H9 (cell line): Measurements from ENCODE around the gene CFAP57. TPM values are rescaled to one million over a fixed set of nuclear protein-coding genes. Genes with fewer than 3 reads are reported as not detected.

Experiments used
- DNase-seq: peaks from one replicate; pipeline ENCODE4 v3.0.0-alpha.2; 2017
- H2AFZ ChIP-seq: one replicate; pipeline ENCODE4 v1.6.1; 2013; ENCODE audit warnings: mild to moderate bottlenecking, low read length, control low read depth, moderate library complexity
- H2AK5ac ChIP-seq: 2 replicates; pipeline ENCODE4 v1.6.1; 2013; ENCODE audit warnings: low read length, control low read depth, mixed read lengths; ENCODE audit not compliant: insufficient read length
- H2BK120ac ChIP-seq: one replicate; pipeline ENCODE4 v1.6.1; 2013; ENCODE audit warnings: low read depth, mild to moderate bottlenecking, low read length, control low read depth, inconsistent platforms; ENCODE audit not compliant: poor library complexity, severe bottlenecking
- H2BK12ac ChIP-seq: 2 replicates; pipeline ENCODE4 v1.6.1; 2013; ENCODE audit warnings: low read length, control low read depth, mixed read lengths, low read depth; ENCODE audit not compliant: insufficient read length
- H2BK15ac ChIP-seq: 2 replicates; pipeline ENCODE4 v1.6.1; 2013; ENCODE audit warnings: low read depth, low read length, control low read depth
- H2BK20ac ChIP-seq: one replicate; pipeline ENCODE4 v1.6.1; 2013; ENCODE audit warnings: low read depth, mild to moderate bottlenecking, low read length, control low read depth, inconsistent platforms; ENCODE audit not compliant: poor library complexity, severe bottlenecking
- H2BK5ac ChIP-seq: 2 replicates; pipeline ENCODE4 v1.6.1; 2013; ENCODE audit warnings: low read length, control low read depth, mixed read lengths; ENCODE audit not compliant: insufficient read length
- H3K14ac ChIP-seq: 2 replicates; pipeline ENCODE4 v1.6.1; 2013; ENCODE audit warnings: low read length, control low read depth; ENCODE audit not compliant: insufficient read depth
- H3K18ac ChIP-seq: 2 replicates; pipeline ENCODE4 v1.6.1; 2013; ENCODE audit warnings: low read depth, mild to moderate bottlenecking, mixed read lengths, low read length, control low read depth; ENCODE audit not compliant: insufficient read length
- H3K23ac ChIP-seq: 2 replicates; pipeline ENCODE4 v1.6.1; 2013; ENCODE audit warnings: low read length, control low read depth, mixed read lengths, low read depth; ENCODE audit not compliant: insufficient read length
- H3K23me2 ChIP-seq: 2 replicates; pipeline ENCODE4 v1.6.1; 2013; ENCODE audit warnings: low read depth, mild to moderate bottlenecking, mixed read lengths, low read length, control low read depth; ENCODE audit not compliant: insufficient read length, poor library complexity, severe bottlenecking
- H3K27ac ChIP-seq: 2 replicates; pipeline ENCODE4 v1.5.1; 2013; ENCODE audit warnings: low read length, control low read depth, mixed read lengths, low read depth; ENCODE audit not compliant: insufficient read length
- H3K27me3 ChIP-seq: 2 replicates; pipeline ENCODE4 v1.6.1; 2013; ENCODE audit warnings: low read length, control low read depth, inconsistent platforms; ENCODE audit not compliant: insufficient read depth
- H3K4ac ChIP-seq: 2 replicates; pipeline ENCODE4 v1.6.1; 2013; ENCODE audit warnings: low read depth, mild to moderate bottlenecking, control low read depth, inconsistent platforms, low read length, moderate library complexity
- H3K4me1 ChIP-seq: 2 replicates; pipeline ENCODE4 v1.6.1; 2013; ENCODE audit warnings: low read length, control low read depth, inconsistent platforms; ENCODE audit not compliant: insufficient read depth
- H3K4me2 ChIP-seq: 2 replicates; pipeline ENCODE4 v1.6.1; 2013; ENCODE audit warnings: low read length, control low read depth, mixed read lengths; ENCODE audit not compliant: insufficient read length, insufficient read depth
- H3K56ac ChIP-seq: 2 replicates; pipeline ENCODE4 v1.6.1; 2013; ENCODE audit warnings: low read depth, mild to moderate bottlenecking, mixed read lengths, low read length, control low read depth; ENCODE audit not compliant: insufficient read length
- H3K79me1 ChIP-seq: 2 replicates; pipeline ENCODE4 v1.6.1; 2013; ENCODE audit warnings: low read depth, mild to moderate bottlenecking, moderate library complexity, low read length, control low read depth, inconsistent platforms; ENCODE audit not compliant: insufficient read depth, poor library complexity, severe bottlenecking
- H3K79me2 ChIP-seq: 2 replicates; pipeline ENCODE4 v1.6.1; 2013; ENCODE audit warnings: low read length, control low read depth, inconsistent platforms; ENCODE audit not compliant: insufficient read depth
- H3K9ac ChIP-seq: 2 replicates; pipeline ENCODE4 v1.6.1; 2013; ENCODE audit warnings: low read length, control low read depth, mixed read lengths; ENCODE audit not compliant: insufficient read length; ENCODE audit errors: extremely low read depth
- H3K9me3 ChIP-seq: one replicate; pipeline ENCODE4 v1.6.1; 2013; ENCODE audit warnings: low read depth, low read length, inconsistent platforms; ENCODE audit not compliant: control insufficient read depth
- H3T11ph ChIP-seq: one replicate; pipeline ENCODE4 v1.6.1; 2013; ENCODE audit warnings: mild to moderate bottlenecking, low read length, control low read depth, inconsistent platforms
- H4K20me1 ChIP-seq: one replicate; pipeline ENCODE4 v1.6.1; 2013; ENCODE audit not compliant: control insufficient read depth, insufficient read length, insufficient read depth
- H4K5ac ChIP-seq: 2 replicates; pipeline ENCODE4 v1.6.1; 2013; ENCODE audit warnings: low read depth, mild to moderate bottlenecking, mixed read lengths, low read length, control low read depth; ENCODE audit not compliant: insufficient read length
- H4K8ac ChIP-seq: replicated peaks from 2 replicates; pipeline ENCODE4 v1.6.1; 2013; ENCODE audit warnings: low read length, control low read depth, mixed read lengths, low read depth; ENCODE audit not compliant: insufficient read length
- H4K91ac ChIP-seq: 2 replicates; pipeline ENCODE4 v1.6.1; 2013; ENCODE audit warnings: low read depth, mild to moderate bottlenecking, moderate library complexity, mixed read lengths, low read length, control low read depth; ENCODE audit not compliant: insufficient read length
- H3K27ac Mint-ChIP-seq, 3 experiments: 2 replicates in 2 of 3; 3 replicates in 1 of 3; pipeline ENCODE4 v1.8.0; 2020 to 2021; ENCODE audit warnings: mixed read lengths in 3 of 3, mild to moderate bottlenecking in 1 of 3, moderate library complexity in 1 of 3
- H3K27me3 Mint-ChIP-seq: 2 replicates; pipeline ENCODE4 v1.8.0; 2021; ENCODE audit warnings: low read depth, mild to moderate bottlenecking, moderate library complexity, mixed read lengths
- H3K36me3 Mint-ChIP-seq, 3 experiments: 2 replicates in 2 of 3; 3 replicates in 1 of 3; pipeline ENCODE4 v1.8.0; 2020 to 2021; ENCODE audit warnings: low read depth in 3 of 3, mixed read lengths in 3 of 3; ENCODE audit not compliant: insufficient read depth in 1 of 3
- H3K4me1 Mint-ChIP-seq, 2 experiments: 2 replicates each; pipeline ENCODE4 v1.8.0; 2020; ENCODE audit warnings: mixed read lengths in 2 of 2
- H3K4me3 Mint-ChIP-seq, 2 experiments: 2 replicates in 1 of 2; 3 replicates in 1 of 2; pipeline ENCODE4 v1.8.0; 2020 to 2021; ENCODE audit warnings: mild to moderate bottlenecking in 2 of 2, mixed read lengths in 2 of 2, moderate library complexity in 1 of 2
- H3K9me3 Mint-ChIP-seq, 2 experiments: 2 replicates in 1 of 2; 3 replicates in 1 of 2; pipeline ENCODE4 v1.8.0; 2020; ENCODE audit warnings: mild to moderate bottlenecking in 2 of 2, mixed read lengths in 2 of 2, moderate library complexity in 1 of 2
- WGBS: extraction: QIAGEN DNeasy Blood & Tissue Kit; methylation state at CpG from one replicate; pipeline ENCODE4 v1.1.7; 2013; ENCODE audit warnings: missing lambda C conversion rate, low lambda C conversion rate, mixed read lengths; ENCODE audit not compliant: insufficient read length; ENCODE audit errors: extremely low coverage; 5-methylcytosine and 5-hydroxymethylcytosine counted together
- total RNA-seq: library from RNA; stranded (reverse); gene quantifications from 2 replicates; pipeline ENCODE4 v1.2.1, GENCODE V29; 2021
- TF ChIP-seq, protein P1 (sequence below): fragments of 200-600 bp; sonication (generic); conservative IDR thresholded peaks from 3 replicates; pipeline ENCODE4 v1.8.0; 2021; ENCODE audit warnings: antibody characterized with exemption, mild to moderate bottlenecking

Gene CFAP57
- total RNA-seq, 1 experiment from 2014 or later = 0.33 TPM

- H2BK120ac ChIP-seq = no peak overlapping the region
- H4K20me1 ChIP-seq = no peaks in the 10 kb centered on the region
- peaks cover 0 to 3% of the 10 kb centered on the region in 2 experiments; a peak in 2 of 4 replicates for H3K4me1 Mint-ChIP-seq
- no peak overlapping the region for H3K23ac ChIP-seq
- whole genome bisulfite sequencing = no CpG with 5 or more reads among the region's 3 CpGs
- no peaks in the 10 kb centered on the region for H3K9me3 ChIP-seq
- no peak overlapping the region for H3K56ac ChIP-seq
- no peak for DNase-seq
- peaks cover 3% of the 10 kb centered on the region; the same call in 1 of the 2 replicates for H3K4me1 ChIP-seq
- no peak overlapping the region for H3T11ph ChIP-seq
- no peaks in the 10 kb centered on the region for H3K23me2 ChIP-seq
- peaks cover 2% of the 10 kb centered on the region; the same call in 1 of the 2 replicates for H3K27me3 Mint-ChIP-seq
- no peaks in the 10 kb centered on the region; a peak in 1 of 7 replicates for H3K36me3 Mint-ChIP-seq
- H2AFZ ChIP-seq = no peak overlapping the region
- H3K18ac ChIP-seq = no peak overlapping the region
- H2AK5ac ChIP-seq = no peak overlapping the region
- no peak overlapping the region for H3K9ac ChIP-seq
- no peaks in the 10 kb centered on the region for H3K79me2 ChIP-seq
- no peak overlapping the region for H3K27ac ChIP-seq
- no peak overlapping the region for H4K91ac ChIP-seq
- no peak overlapping the region for H4K5ac ChIP-seq
- H3K4ac ChIP-seq = no peak overlapping the region
- no peak overlapping the region for H4K8ac ChIP-seq
- H3K9me3 Mint-ChIP-seq = peaks cover 5 to 15% of the 10 kb centered on the region in 2 experiments
- no peak overlapping the region for H3K27ac Mint-ChIP-seq
- H2BK5ac ChIP-seq = no peak overlapping the region
- H2BK20ac ChIP-seq = no peak overlapping the region
- no peak overlapping the region for H2BK15ac ChIP-seq
- H3K14ac ChIP-seq = no peak overlapping the region
- no peak overlapping the region for H3K4me3 Mint-ChIP-seq
- no peaks in the 10 kb centered on the region for H3K79me1 ChIP-seq
- no peaks in the 10 kb centered on the region for H3K27me3 ChIP-seq
- TF ChIP-seq, protein P1, sequence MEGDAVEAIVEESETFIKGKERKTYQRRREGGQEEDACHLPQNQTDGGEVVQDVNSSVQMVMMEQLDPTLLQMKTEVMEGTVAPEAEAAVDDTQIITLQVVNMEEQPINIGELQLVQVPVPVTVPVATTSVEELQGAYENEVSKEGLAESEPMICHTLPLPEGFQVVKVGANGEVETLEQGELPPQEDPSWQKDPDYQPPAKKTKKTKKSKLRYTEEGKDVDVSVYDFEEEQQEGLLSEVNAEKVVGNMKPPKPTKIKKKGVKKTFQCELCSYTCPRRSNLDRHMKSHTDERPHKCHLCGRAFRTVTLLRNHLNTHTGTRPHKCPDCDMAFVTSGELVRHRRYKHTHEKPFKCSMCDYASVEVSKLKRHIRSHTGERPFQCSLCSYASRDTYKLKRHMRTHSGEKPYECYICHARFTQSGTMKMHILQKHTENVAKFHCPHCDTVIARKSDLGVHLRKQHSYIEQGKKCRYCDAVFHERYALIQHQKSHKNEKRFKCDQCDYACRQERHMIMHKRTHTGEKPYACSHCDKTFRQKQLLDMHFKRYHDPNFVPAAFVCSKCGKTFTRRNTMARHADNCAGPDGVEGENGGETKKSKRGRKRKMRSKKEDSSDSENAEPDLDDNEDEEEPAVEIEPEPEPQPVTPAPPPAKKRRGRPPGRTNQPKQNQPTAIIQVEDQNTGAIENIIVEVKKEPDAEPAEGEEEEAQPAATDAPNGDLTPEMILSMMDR = no peak
- no peak overlapping the region for H2BK12ac ChIP-seq
- no peak overlapping the region for H3K4me2 ChIP-seq
Observed at GRCh38 chr1:43238991-43239469, 66.9 kb downstream of the CFAP57 start.
